PC-9 (cell line): ENCODE measurements around the gene BICRAL. TPM values are rescaled to one million over a fixed set of nuclear protein-coding genes. Genes with fewer than 3 reads are reported as not detected.

Experiments
- BruUV-seq: library from RNA; stranded (reverse); fragments of 400-500 nt; replicated peaks from 2 replicates; lab custom pipeline; 2021; lab: Mats Ljungman, UMichigan
- CTCF ChIA-PET: fragments of 300-600 bp; sonication (Branson Sonifier 250); formaldehyde crosslinking; loops from one replicate; lab custom pipeline; 2022; ENCODE audit warnings: antibody characterized with exemption; lab: Charles Lee
- POLR2A ChIA-PET: fragments of 300-600 bp; sonication (Branson Sonifier 250); formaldehyde crosslinking; loops from one replicate; lab custom pipeline; 2022; ENCODE audit warnings: antibody characterized with exemption; ENCODE audit not compliant: unreplicated experiment; lab: Charles Lee
- DNase-seq, 2 experiments: peaks; one replicate each; pipeline versions ENCODE4 v3.0.0 to v3.0.0-alpha.2; 2015 to 2022; ENCODE audit warnings: mixed read lengths in 1 of 2
- H2AFZ ChIP-seq: fragments of 200-600 bp; sonication (generic); 2 replicates; pipeline ENCODE4 v1.8.1; 2017; ENCODE audit warnings: antibody characterized with exemption
- H3F3A ChIP-seq: fragments of 200-600 bp; sonication (generic); 2 replicates; pipeline ENCODE4 v1.8.1; 2017; ENCODE audit warnings: antibody characterized with exemption, mild to moderate bottlenecking, low read depth; ENCODE audit not compliant: insufficient read depth
- H3K27ac ChIP-seq: fragments of 200-600 bp; sonication (generic); 2 replicates; pipeline ENCODE4 v1.6.1; 2016; ENCODE audit warnings: mixed run types
- H3K27me3 ChIP-seq: fragments of 200-600 bp; sonication (generic); 2 replicates; pipeline ENCODE4 v1.6.1; 2016; ENCODE audit warnings: low read depth, mixed run types; ENCODE audit not compliant: insufficient read depth
- H3K36me3 ChIP-seq: fragments of 200-600 bp; sonication (generic); 2 replicates; pipeline ENCODE4 v1.6.1; 2016; ENCODE audit warnings: low read depth, mixed run types
- H3K4me1 ChIP-seq: fragments of 200-600 bp; sonication (generic); replicated peaks from 2 replicates; pipeline ENCODE4 v1.6.1; 2016; ENCODE audit warnings: mixed run types; ENCODE audit not compliant: insufficient read depth
- H3K4me2 ChIP-seq: fragments of 200-600 bp; sonication (generic); 2 replicates; pipeline ENCODE4 v1.6.1; 2017; ENCODE audit warnings: mixed run types
- H3K4me3 ChIP-seq: fragments of 200-600 bp; sonication (generic); 2 replicates; pipeline ENCODE4 v1.6.1; 2016; ENCODE audit warnings: mixed run types
- H3K79me2 ChIP-seq: fragments of 200-600 bp; sonication (generic); 2 replicates; pipeline ENCODE4 v1.6.1; 2017; ENCODE audit warnings: low read depth, mixed run types
- H3K9me2 ChIP-seq: fragments of 200-600 bp; sonication (generic); 2 replicates; pipeline ENCODE4 v1.8.1; 2017; ENCODE audit warnings: mild to moderate bottlenecking; ENCODE audit not compliant: insufficient read depth
- H3K9me3 ChIP-seq: fragments of 200-600 bp; sonication (generic); 2 replicates; pipeline ENCODE4 v1.8.1; 2016; ENCODE audit warnings: low read depth; ENCODE audit not compliant: insufficient read depth
- H4K20me1 ChIP-seq: fragments of 200-600 bp; sonication (generic); 2 replicates; pipeline ENCODE4 v1.8.1; 2017; ENCODE audit not compliant: insufficient read depth
- CTCF ChIP-seq: fragments of 200-600 bp; sonication (generic); conservative IDR thresholded peaks from 2 replicates; pipeline ENCODE4 v1.6.1; 2017; ENCODE audit warnings: mixed run types, antibody characterized with exemption, mild to moderate bottlenecking, moderate library complexity
- EZH2 ChIP-seq: fragments of 200-600 bp; sonication (generic); IDR thresholded peaks from 2 replicates; pipeline ENCODE4 v1.8.0; 2017; ENCODE audit warnings: antibody characterized with exemption, low read depth
- intact Hi-C: fragments of 100-400 bp; cut with micrococcal nuclease; formaldehyde crosslinking; loops from one replicate; pipeline ENCODE4 v1.10.0; 2022; ENCODE audit not compliant: unreplicated experiment
- total RNA-seq: library from RNA; stranded (reverse); gene quantifications from 2 replicates; pipeline ENCODE4 v1.2.3, GENCODE V29; 2021

The BICRAL gene
- total RNA-seq, 1 experiment from 2014 or later = 12.9 TPM

- Histone ChIP-seq H2AFZ (no peak overlapping the region), H3F3A (peaks cover 49% of the 10 kb centered on the region), H3K27me3 (no peaks in the 10 kb centered on the region), H3K27ac (no peak overlapping the region), H3K79me2 (peaks cover 51% of the 10 kb centered on the region), H4K20me1 (peaks cover 14% of the 10 kb centered on the region; the same call in 1 of the 2 replicates), H3K4me2 (no peak overlapping the region), H3K4me1 (peaks cover 10% of the 10 kb centered on the region), H3K4me3 (no peak overlapping the region), H3K9me3 (no peaks in the 10 kb centered on the region), H3K9me2 (no peaks in the 10 kb centered on the region), H3K36me3 (no peaks in the 10 kb centered on the region)
- ChIA-PET CTCF (no interaction called here), POLR2A (no interaction called here)
- BruUV-seq = no TSS peak
- no peak for DNase-seq
- intact Hi-C loops = no loop called here
- TF ChIP-seq EZH2 = no peak
- TF ChIP-seq CTCF = no peak
These were observed 5.2 kb downstream of the BICRAL start for GRCh38 chr6:42787063-42787472.

GRCh38 chr6:42788671-42789070, 6.8 kb downstream of the BICRAL start:
- H3K79me2 ChIP-seq = peaks cover 45% of the 10 kb centered on the region
- CTCF ChIA-PET = no interaction called here
- no peaks in the 10 kb centered on the region for H3K9me2 ChIP-seq
- no peak for DNase-seq
- no peaks in the 10 kb centered on the region for H3K9me3 ChIP-seq
- no peak overlapping the region for H3K4me2 ChIP-seq
- peaks cover 14% of the 10 kb centered on the region; the same call in 1 of the 2 replicates for H4K20me1 ChIP-seq
- no peaks in the 10 kb centered on the region for H3K27me3 ChIP-seq
- H3K27ac ChIP-seq = no peak overlapping the region
- no peak overlapping the region for H3K4me3 ChIP-seq
- BruUV-seq = no TSS peak
- peaks cover 53% of the 10 kb centered on the region for H3F3A ChIP-seq
- intact Hi-C loops = no loop called here
- TF ChIP-seq EZH2 = no peak
- no peak for TF ChIP-seq CTCF
- no peaks in the 10 kb centered on the region for H3K36me3 ChIP-seq
- POLR2A ChIA-PET = interaction anchor here (0.8 kb wide), 1 partner anchor 56 kb away, joined by 6 read pairs; no protein-coding TSS in a partner anchor
- H2AFZ ChIP-seq = no peak overlapping the region
- peaks cover 10% of the 10 kb centered on the region for H3K4me1 ChIP-seq

GRCh38 chr6:42790549-42791181, 8.8 kb downstream of the BICRAL start:
- Histone ChIP-seq H3K27ac (no peak overlapping the region), H3K27me3 (no peaks in the 10 kb centered on the region), H2AFZ (no peak overlapping the region), H3K9me3 (no peaks in the 10 kb centered on the region), H3F3A (peaks cover 51% of the 10 kb centered on the region), H4K20me1 (peaks cover 14% of the 10 kb centered on the region; the same call in 1 of the 2 replicates), H3K36me3 (no peaks in the 10 kb centered on the region), H3K4me2 (no peak overlapping the region), H3K4me3 (no peak overlapping the region), H3K79me2 (peaks cover 25% of the 10 kb centered on the region), H3K9me2 (no peaks in the 10 kb centered on the region), H3K4me1 (no peaks in the 10 kb centered on the region)
- TF ChIP-seq CTCF (no peak), EZH2 (no peak)
- ChIA-PET POLR2A (interaction anchor here (0.6 kb wide), 2 partner anchors 20 to 45 kb away, joined by 4 to 6 read pairs; partner anchors contain the start of gene TBCC), CTCF (no interaction called here)
- intact Hi-C loops = no loop called here
- BruUV-seq = no TSS peak
- no peak for DNase-seq
